ENCODE data around the gene LMNTD2. TPM values are rescaled to one million over a fixed set of nuclear protein-coding genes. Genes with fewer than 3 reads are reported as not detected.

The LMNTD2 gene
- total and polyA plus RNA-seq, 2 of the 13 experiments (the other 11 are each of a cell fraction or from before 2014, with no cell fraction given) = 1.1 to 3.1 TPM

GRCh38 chr11:506238-506994, 54.1 kb downstream of the LMNTD2 start (continued):
- TF ChIP-seq PHF21A (CRISPR knock-in tag; IDR thresholded peaks at IDR 0.05) (no peak; the same call in 1 of the 2 replicates), PCBP2 (optimal IDR thresholded peaks at IDR 0.05; ENCODE audit: low read depth, low read length, poor library complexity, severe bottlenecking) (no peak), ATF3 (CRISPR knock-in tag; IDR thresholded peaks at IDR 0.05) (no peak), THAP7 (CRISPR knock-in tag; IDR thresholded peaks at IDR 0.05) (no peak), MXD4 (CRISPR knock-in tag; IDR thresholded peaks at IDR 0.05) (peak; percentile 95), LCORL (IDR thresholded peaks at IDR 0.05) (no peak), LCORL (CRISPR knock-in tag; IDR thresholded peaks at IDR 0.05) (peak; percentile 51), NAIF1 (CRISPR knock-in tag; IDR thresholded peaks at IDR 0.05; ENCODE audit: borderline replicate concordance) (no peak), PLSCR1 (CRISPR knock-in tag; IDR thresholded peaks at IDR 0.05; ENCODE audit: borderline replicate concordance) (no peak), ZNF800 (CRISPR knock-in tag; IDR thresholded peaks at IDR 0.05) (peak; percentile 69; the same call in 1 of the 2 replicates), ZNF263 (CRISPR knock-in tag; IDR thresholded peaks at IDR 0.05) (no peak), ZNF564 (CRISPR knock-in tag; IDR thresholded peaks at IDR 0.05) (peak; percentile 86), TIGD3 (CRISPR knock-in tag; IDR thresholded peaks at IDR 0.05; ENCODE audit: borderline replicate concordance) (no peak), ZNF362 (CRISPR knock-in tag; IDR thresholded peaks at IDR 0.05; ENCODE audit: borderline replicate concordance) (0 out of 2 replicates have a peak, but pooled peaks have one; percentile 12), ZNF550 (CRISPR knock-in tag; IDR thresholded peaks at IDR 0.05; ENCODE audit: borderline replicate concordance) (no peak), ATF6 (CRISPR knock-in tag; conservative IDR thresholded peaks at IDR 0.05) (no peak), ZNF33B (CRISPR knock-in tag; IDR thresholded peaks at IDR 0.05) (0 out of 2 replicates have a peak, but pooled peaks have one; percentile 56), MED1 (CRISPR knock-in tag; IDR thresholded peaks at IDR 0.05) (peak; percentile 67), NCOR1 (IDR thresholded peaks at IDR 0.05; ENCODE audit: borderline replicate concordance, low read length) (no peak), ZNF576 (CRISPR knock-in tag; IDR thresholded peaks at IDR 0.05) (no peak)

Data from HepG2 (cell line).